Endodermal cell (in vitro differentiated cells): Measurements from ENCODE around the gene ATP6AP2. TPM values are rescaled to one million over a fixed set of nuclear protein-coding genes. Genes with fewer than 3 reads are reported as not detected.
A peak's percentile ranks its signal among the peaks of the same experiment; 100 is the strongest.
"Not testable (repeated sequence)": the region's sequence is repeated elsewhere in the genome, so short reads cannot be mapped to it uniquely, and the experiment has no call there.

Source experiments
- DNase-seq: peaks from one replicate; pipeline ENCODE4 v3.0.0-alpha.2; 2017
- H3K27ac ChIP-seq: 2 replicates; pipeline ENCODE4 v1.5.1; 2013; ENCODE audit warnings: mild to moderate bottlenecking, low read depth, low read length, moderate library complexity
- H3K27me3 ChIP-seq: 2 replicates; pipeline ENCODE4 v1.6.1; 2013; ENCODE audit warnings: mild to moderate bottlenecking, low read length, moderate library complexity; ENCODE audit not compliant: insufficient read depth, control insufficient read depth, poor library complexity, severe bottlenecking
- H3K36me3 ChIP-seq: 2 replicates; pipeline ENCODE4 v1.7.0; 2013; ENCODE audit warnings: mild to moderate bottlenecking, low read length, moderate library complexity; ENCODE audit not compliant: control insufficient read depth, insufficient read depth
- H3K4me1 ChIP-seq: one replicate; pipeline ENCODE4 v1.7.0; 2013; ENCODE audit warnings: low read length; ENCODE audit not compliant: control insufficient read depth, insufficient read depth
- H3K4me3 ChIP-seq: 2 replicates; pipeline ENCODE4 v1.5.1; 2013; ENCODE audit warnings: mild to moderate bottlenecking, low read length, moderate library complexity
- H3K9ac ChIP-seq: 2 replicates; pipeline ENCODE4 v1.6.1; 2013; ENCODE audit warnings: mild to moderate bottlenecking, low read length, moderate library complexity; ENCODE audit not compliant: poor library complexity, severe bottlenecking; ENCODE audit errors: extremely low read depth
- H3K9me3 ChIP-seq: 2 replicates; pipeline ENCODE4 v1.6.1; 2013; ENCODE audit warnings: mild to moderate bottlenecking, low read length, moderate library complexity; ENCODE audit not compliant: control insufficient read depth
- H3K27ac Mint-ChIP-seq: 2 replicates; pipeline ENCODE4 v1.8.0; 2020; ENCODE audit warnings: mixed read lengths
- H3K27me3 Mint-ChIP-seq: 2 replicates; pipeline ENCODE4 v1.8.0; 2021; ENCODE audit warnings: mild to moderate bottlenecking, mixed read lengths; ENCODE audit not compliant: insufficient read depth
- H3K36me3 Mint-ChIP-seq: 2 replicates; pipeline ENCODE4 v1.8.0; 2020; ENCODE audit warnings: low read depth, mixed read lengths
- H3K4me1 Mint-ChIP-seq: 2 replicates; pipeline ENCODE4 v1.8.0; 2020; ENCODE audit warnings: mixed read lengths
- H3K4me3 Mint-ChIP-seq: 2 replicates; pipeline ENCODE4 v1.8.0; 2020; ENCODE audit warnings: mild to moderate bottlenecking, moderate library complexity, mixed read lengths
- H3K9me3 Mint-ChIP-seq: 2 replicates; pipeline ENCODE4 v1.8.0; 2020; ENCODE audit warnings: mild to moderate bottlenecking, mixed read lengths
- WGBS, 2 experiments: methylation state at CpG; one replicate each; pipeline versions ENCODE4 v1.1.5 to v1.1.7; 2013; ENCODE audit warnings: missing lambda C conversion rate in 2 of 2, mixed read lengths in 1 of 2; ENCODE audit not compliant: insufficient coverage in 1 of 2, insufficient read length in 1 of 2; 5-methylcytosine and 5-hydroxymethylcytosine counted together
- total RNA-seq, 2 donors: library from RNA; stranded (reverse); fragmentation: NEBNext Ultra II Directional in 1 of 2; extraction: Animal tissue kit (Norgen Biotek cat#: 25700) in 1 of 2; gene quantifications; 2 replicates in 1 of 2; 3 replicates in 1 of 2; pipeline ENCODE4 v1.2.1, GENCODE V29; 2021
- TF ChIP-seq, protein P1 (sequence below): fragments of 200-600 bp; sonication (generic); conservative IDR thresholded peaks from 2 replicates; pipeline ENCODE4 v1.5.0; 2021; ENCODE audit warnings: antibody characterized with exemption, mild to moderate bottlenecking

The ATP6AP2 gene
- total RNA-seq, 2 donors from 2014 or later: 67.0 to 82.2 TPM

DNA sequence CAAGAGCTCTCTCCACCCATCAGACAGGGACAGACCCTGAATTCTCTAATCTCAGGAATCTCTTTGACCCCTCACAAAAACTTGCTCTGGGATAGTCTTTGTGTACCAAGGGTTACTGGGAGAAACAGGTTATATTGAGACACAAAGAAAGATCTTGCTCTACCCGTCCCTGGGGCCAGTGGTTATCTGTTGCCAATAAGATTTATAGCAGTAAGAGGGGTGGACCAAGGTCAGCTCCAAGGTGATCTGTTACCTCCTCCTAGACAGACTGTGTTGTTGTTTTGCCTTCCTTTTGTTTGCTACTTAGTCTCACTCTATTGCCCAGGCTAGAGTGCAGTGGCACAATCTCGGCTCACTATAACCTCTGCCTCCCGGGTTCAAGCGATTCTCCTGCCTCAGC, 16.3 kb upstream of the ATP6AP2 start:
- Mint-ChIP-seq H3K4me3 (no peak overlapping the region), H3K9me3 (peaks cover 19% of the 10 kb centered on the region), H3K27ac (no peak overlapping the region), H3K4me1 (no peaks in the 10 kb centered on the region), H3K27me3 (no peaks in the 10 kb centered on the region), H3K36me3 (no peaks in the 10 kb centered on the region)
- no peak overlapping the region for H3K9ac ChIP-seq
- no peaks in the 10 kb centered on the region for H3K27me3 ChIP-seq
- TF ChIP-seq, protein P1, sequence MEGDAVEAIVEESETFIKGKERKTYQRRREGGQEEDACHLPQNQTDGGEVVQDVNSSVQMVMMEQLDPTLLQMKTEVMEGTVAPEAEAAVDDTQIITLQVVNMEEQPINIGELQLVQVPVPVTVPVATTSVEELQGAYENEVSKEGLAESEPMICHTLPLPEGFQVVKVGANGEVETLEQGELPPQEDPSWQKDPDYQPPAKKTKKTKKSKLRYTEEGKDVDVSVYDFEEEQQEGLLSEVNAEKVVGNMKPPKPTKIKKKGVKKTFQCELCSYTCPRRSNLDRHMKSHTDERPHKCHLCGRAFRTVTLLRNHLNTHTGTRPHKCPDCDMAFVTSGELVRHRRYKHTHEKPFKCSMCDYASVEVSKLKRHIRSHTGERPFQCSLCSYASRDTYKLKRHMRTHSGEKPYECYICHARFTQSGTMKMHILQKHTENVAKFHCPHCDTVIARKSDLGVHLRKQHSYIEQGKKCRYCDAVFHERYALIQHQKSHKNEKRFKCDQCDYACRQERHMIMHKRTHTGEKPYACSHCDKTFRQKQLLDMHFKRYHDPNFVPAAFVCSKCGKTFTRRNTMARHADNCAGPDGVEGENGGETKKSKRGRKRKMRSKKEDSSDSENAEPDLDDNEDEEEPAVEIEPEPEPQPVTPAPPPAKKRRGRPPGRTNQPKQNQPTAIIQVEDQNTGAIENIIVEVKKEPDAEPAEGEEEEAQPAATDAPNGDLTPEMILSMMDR: no peak
- no peaks in the 10 kb centered on the region for H3K36me3 ChIP-seq
- H3K4me1 ChIP-seq: no peaks in the 10 kb centered on the region
- 93% methylated on average over 4 of the region's 4 CpGs; no CpG with 5 or more reads in 1 of the 2 experiments for WGBS, 2 experiments
- H3K9me3 ChIP-seq: no peaks in the 10 kb centered on the region
- DNase-seq: no peak
- no peak overlapping the region for H3K4me3 ChIP-seq
- no peak overlapping the region for H3K27ac ChIP-seq

DNA sequence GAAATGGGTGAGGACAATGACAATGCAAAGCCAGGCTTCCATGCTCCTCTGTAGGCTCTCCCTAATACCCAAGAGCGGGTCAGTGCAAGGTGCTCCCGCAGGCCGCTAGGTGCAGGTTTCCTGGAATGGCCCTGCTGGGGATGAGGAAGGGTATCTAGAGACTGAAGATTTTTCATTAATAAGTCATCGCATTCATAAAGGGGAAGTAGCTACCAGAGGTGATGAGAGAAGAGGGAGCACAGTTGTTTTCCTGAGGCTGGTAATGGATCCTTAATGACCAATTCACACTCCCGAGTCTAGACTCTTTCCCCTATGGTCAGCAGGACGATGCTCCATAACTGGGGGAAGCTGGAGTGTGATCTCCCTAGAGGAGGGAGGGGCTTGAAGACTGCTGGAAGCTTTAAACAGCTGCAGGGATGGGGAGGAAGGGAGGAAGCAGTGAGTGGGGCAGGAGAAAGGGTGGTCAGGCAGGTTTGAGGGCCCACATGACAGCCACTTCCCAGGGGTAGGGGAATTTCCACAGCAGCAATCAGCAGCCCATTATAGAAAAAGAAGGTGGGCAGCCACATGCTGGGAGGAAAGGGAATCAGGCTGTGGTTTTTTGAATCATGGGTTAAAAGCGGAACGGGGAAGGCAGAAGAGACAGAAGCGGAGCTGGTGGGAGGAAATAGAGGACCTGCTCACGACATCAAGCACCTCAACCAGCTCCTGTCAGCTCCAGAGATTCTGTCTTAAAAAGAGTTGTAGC, 10.2 kb upstream of the ATP6AP2 start:
- no peaks in the 10 kb centered on the region for H3K36me3 ChIP-seq
- DNase-seq: peak; percentile 75
- no peaks in the 10 kb centered on the region for H3K4me1 ChIP-seq
- H3K27me3 ChIP-seq: no peaks in the 10 kb centered on the region
- H3K27ac Mint-ChIP-seq: no peak overlapping the region
- H3K9me3 ChIP-seq: no peaks in the 10 kb centered on the region
- H3K36me3 Mint-ChIP-seq: no peaks in the 10 kb centered on the region
- peaks cover 27% of the 10 kb centered on the region for H3K9me3 Mint-ChIP-seq
- H3K27ac ChIP-seq: no peak overlapping the region
- 67 to 77% methylated on average over 2 to 10 of the region's 10 CpGs for WGBS, 2 experiments
- H3K4me3 Mint-ChIP-seq: no peak overlapping the region
- no peak overlapping the region for H3K9ac ChIP-seq
- TF ChIP-seq, protein P1: no peak
- no peaks in the 10 kb centered on the region for H3K27me3 Mint-ChIP-seq
- H3K4me1 Mint-ChIP-seq: peaks cover 6% of the 10 kb centered on the region
- no peak overlapping the region for H3K4me3 ChIP-seq

DNA sequence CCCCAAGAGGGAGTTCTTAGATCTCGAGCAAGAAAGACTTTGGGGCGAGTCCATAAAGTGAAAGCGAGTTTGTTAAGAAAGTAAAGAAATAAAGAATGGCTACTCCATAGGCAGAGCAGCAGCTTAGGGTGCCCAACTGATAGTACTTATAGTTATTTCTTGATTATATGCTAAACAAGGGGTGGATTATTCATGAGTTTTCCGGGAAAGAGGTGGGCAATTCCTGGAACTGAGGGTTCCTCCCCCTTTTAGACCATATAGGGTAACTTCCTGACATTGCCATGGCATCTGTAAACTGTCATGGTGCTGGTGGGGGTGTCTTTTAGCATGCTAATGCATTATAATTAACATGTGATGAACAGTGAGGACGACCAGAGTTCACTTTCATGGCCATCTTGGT, 9.6 kb upstream of the ATP6AP2 start:
- not testable (repeated sequence) for H3K4me1 Mint-ChIP-seq, H3K36me3 Mint-ChIP-seq, H3K27me3 ChIP-seq, H3K4me3 ChIP-seq, H3K9me3 ChIP-seq, H3K36me3 ChIP-seq, DNase-seq, H3K4me1 ChIP-seq, H3K27ac Mint-ChIP-seq, H3K27ac ChIP-seq, H3K4me3 Mint-ChIP-seq, H3K9ac ChIP-seq, H3K27me3 Mint-ChIP-seq
- 86 to 100% methylated on average over 1 to 5 of the region's 5 CpGs for WGBS, 2 experiments
- H3K9me3 Mint-ChIP-seq: peaks cover 30% of the 10 kb centered on the region
